K562 (cell line): ENCODE data around the gene PDE11A. TPM values are rescaled to one million over a fixed set of nuclear protein-coding genes. Genes with fewer than 3 reads are reported as not detected.

Source experiments
- GABPB2 ChIP-seq: fragments of 250-450 bp; sonication (Bioruptor Pico); conservative IDR thresholded peaks from 2 replicates; pipeline ENCODE4 v1.5.1; 2021; ENCODE audit warnings: mild to moderate bottlenecking
- HMGXB4 ChIP-seq: sonication (generic); formaldehyde crosslinking; IDR thresholded peaks from 2 replicates; pipeline ENCODE4 v1.8.1; 2023; ENCODE audit warnings: mild to moderate bottlenecking, missing genetic modification reagents
- JUND ChIP-seq, 2 experiments: IDR thresholded peaks; 2 replicates in 1 of 2; 3 replicates in 1 of 2; pipeline ENCODE4 v1.6.1; 2011; ENCODE audit warnings: borderline replicate concordance in 2 of 2, low read depth in 2 of 2, low read length in 2 of 2, improper control_type of control experiment in 1 of 2, missing biosample characterization in 1 of 2, missing genetic modification characterization in 1 of 2, missing genetic modification reagents in 1 of 2
- NEUROD1 ChIP-seq: fragments of 150-350 bp; IDR thresholded peaks from 2 replicates; pipeline ENCODE4 v1.6.1; 2014; ENCODE audit warnings: borderline replicate concordance, low read length, low read depth; ENCODE audit not compliant: partially characterized antibody
- SNAPC5 ChIP-seq: fragments of 250-450 bp; sonication (Bioruptor Pico); IDR thresholded peaks from 2 replicates; pipeline ENCODE4 v1.8.0; 2021; ENCODE audit warnings: moderate library complexity, mild to moderate bottlenecking, inconsistent platforms
- ZBTB49 ChIP-seq: sonication (generic); formaldehyde crosslinking; IDR thresholded peaks from 2 replicates; pipeline ENCODE4 v1.8.0; 2022; ENCODE audit warnings: missing genetic modification reagents, mild to moderate bottlenecking, borderline replicate concordance
- polyA plus RNA-seq, 8 experiments: library from polyadenylated mRNA; depleted of rRNA in 4 of 8; stranded (reverse) in 5 of 8; unstranded in 3 of 8; fragments of >200 nt; fragmentation: Nextera tagmentation in 2 of 8; fragmentation: Illumina TruSeq in 1 of 8; extraction: Ambion mirVana in 2 of 8; extraction: Trizol in 1 of 8; gene quantifications; 2 replicates each; pipeline versions ENCODE4 v1.2.1 to v1.2.3, GENCODE V29; 2011 to 2014; ENCODE audit warnings: inconsistent platforms in 1 of 8, missing spikeins in 1 of 8
- total RNA-seq, 7 experiments: library from RNA; depleted of rRNA in 6 of 7; stranded (reverse); fragments of >200 nt in 6 of 7; fragmentation: Illumina TruSeq in 2 of 7; extraction: Trizol in 2 of 7; gene quantifications; 2 replicates each; pipeline versions ENCODE4 v1.2.1 to v1.2.3, GENCODE V29; 2011 to 2021; ENCODE audit warnings: low replicate concordance in 1 of 7
- TF ChIP-seq, protein P1 (sequence below): fragments of 450-650 bp; IDR thresholded peaks from 2 replicates; pipeline ENCODE4 v1.6.1; 2016; ENCODE audit warnings: mild to moderate bottlenecking, moderate library complexity

Gene PDE11A
- total and polyA plus RNA-seq, 9 of the 15 experiments (the other 6 are each of a cell fraction or from before 2014, with no cell fraction given): 3.2 to 22.1 (median 5.7) TPM

DNA sequence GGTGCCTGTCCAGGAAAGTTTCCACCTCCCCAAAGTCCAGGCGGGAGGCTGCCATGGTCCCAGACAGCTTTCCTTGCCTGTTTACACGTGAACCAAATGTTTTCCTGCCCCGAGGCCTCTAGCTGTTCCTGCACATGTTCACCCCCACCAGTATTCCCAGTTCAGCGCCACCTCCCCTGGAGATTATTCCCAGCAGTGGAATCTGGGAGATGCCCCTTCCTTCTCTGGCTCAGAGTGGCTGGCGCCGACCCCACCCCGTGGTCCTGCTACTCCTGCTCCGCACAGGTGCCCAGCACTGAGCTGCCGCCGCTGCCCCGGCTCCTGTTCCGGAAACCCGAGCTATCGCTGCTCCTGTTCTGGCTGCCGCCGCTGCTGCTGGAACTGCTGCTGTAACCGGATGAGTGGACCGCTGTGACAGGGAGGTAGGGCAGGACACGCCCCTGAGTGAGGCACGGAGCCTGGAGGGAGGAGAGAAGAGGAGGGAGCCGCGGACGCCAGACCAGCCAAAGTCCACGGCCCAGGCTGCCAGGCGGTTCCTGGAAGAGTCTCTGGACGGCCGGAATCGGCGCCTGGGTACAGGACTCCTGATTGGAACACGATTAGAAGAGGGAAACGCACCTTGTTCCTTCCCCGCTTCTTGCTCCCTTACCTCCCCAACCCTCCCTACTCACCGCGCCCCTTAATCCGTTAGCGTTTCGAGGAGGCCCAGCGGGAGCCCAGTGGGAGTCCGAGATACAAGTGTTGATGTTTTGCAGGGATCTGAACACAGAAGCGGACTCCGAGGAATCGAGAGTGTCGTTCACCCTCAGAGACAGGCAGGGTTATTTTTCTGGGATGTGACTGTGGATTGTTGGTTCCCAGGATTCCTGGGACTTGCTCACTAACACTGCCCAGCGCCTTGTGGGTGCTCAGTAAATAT lies at the start of gene PDE11A (continued):
- no peak for TF ChIP-seq HMGXB4 (CRISPR knock-in tag)
- no peak for TF ChIP-seq ZBTB49 (CRISPR knock-in tag)
- TF ChIP-seq JUND (IDR thresholded peaks at IDR 0.05; ENCODE audit: borderline replicate concordance, low read depth, low read length): no peak; the same call in 1 of the 2 replicates
- peak; percentile 63; the same call in 1 of the 3 replicates for TF ChIP-seq JUND (tag; IDR thresholded peaks at IDR 0.05; ENCODE audit: borderline replicate concordance, low read depth, low read length)
- TF ChIP-seq NEUROD1: peak; percentile 64
- TF ChIP-seq GABPB2 (CRISPR knock-in tag): no peak
- no peak for TF ChIP-seq SNAPC5 (CRISPR knock-in tag)
- TF ChIP-seq, protein P1, sequence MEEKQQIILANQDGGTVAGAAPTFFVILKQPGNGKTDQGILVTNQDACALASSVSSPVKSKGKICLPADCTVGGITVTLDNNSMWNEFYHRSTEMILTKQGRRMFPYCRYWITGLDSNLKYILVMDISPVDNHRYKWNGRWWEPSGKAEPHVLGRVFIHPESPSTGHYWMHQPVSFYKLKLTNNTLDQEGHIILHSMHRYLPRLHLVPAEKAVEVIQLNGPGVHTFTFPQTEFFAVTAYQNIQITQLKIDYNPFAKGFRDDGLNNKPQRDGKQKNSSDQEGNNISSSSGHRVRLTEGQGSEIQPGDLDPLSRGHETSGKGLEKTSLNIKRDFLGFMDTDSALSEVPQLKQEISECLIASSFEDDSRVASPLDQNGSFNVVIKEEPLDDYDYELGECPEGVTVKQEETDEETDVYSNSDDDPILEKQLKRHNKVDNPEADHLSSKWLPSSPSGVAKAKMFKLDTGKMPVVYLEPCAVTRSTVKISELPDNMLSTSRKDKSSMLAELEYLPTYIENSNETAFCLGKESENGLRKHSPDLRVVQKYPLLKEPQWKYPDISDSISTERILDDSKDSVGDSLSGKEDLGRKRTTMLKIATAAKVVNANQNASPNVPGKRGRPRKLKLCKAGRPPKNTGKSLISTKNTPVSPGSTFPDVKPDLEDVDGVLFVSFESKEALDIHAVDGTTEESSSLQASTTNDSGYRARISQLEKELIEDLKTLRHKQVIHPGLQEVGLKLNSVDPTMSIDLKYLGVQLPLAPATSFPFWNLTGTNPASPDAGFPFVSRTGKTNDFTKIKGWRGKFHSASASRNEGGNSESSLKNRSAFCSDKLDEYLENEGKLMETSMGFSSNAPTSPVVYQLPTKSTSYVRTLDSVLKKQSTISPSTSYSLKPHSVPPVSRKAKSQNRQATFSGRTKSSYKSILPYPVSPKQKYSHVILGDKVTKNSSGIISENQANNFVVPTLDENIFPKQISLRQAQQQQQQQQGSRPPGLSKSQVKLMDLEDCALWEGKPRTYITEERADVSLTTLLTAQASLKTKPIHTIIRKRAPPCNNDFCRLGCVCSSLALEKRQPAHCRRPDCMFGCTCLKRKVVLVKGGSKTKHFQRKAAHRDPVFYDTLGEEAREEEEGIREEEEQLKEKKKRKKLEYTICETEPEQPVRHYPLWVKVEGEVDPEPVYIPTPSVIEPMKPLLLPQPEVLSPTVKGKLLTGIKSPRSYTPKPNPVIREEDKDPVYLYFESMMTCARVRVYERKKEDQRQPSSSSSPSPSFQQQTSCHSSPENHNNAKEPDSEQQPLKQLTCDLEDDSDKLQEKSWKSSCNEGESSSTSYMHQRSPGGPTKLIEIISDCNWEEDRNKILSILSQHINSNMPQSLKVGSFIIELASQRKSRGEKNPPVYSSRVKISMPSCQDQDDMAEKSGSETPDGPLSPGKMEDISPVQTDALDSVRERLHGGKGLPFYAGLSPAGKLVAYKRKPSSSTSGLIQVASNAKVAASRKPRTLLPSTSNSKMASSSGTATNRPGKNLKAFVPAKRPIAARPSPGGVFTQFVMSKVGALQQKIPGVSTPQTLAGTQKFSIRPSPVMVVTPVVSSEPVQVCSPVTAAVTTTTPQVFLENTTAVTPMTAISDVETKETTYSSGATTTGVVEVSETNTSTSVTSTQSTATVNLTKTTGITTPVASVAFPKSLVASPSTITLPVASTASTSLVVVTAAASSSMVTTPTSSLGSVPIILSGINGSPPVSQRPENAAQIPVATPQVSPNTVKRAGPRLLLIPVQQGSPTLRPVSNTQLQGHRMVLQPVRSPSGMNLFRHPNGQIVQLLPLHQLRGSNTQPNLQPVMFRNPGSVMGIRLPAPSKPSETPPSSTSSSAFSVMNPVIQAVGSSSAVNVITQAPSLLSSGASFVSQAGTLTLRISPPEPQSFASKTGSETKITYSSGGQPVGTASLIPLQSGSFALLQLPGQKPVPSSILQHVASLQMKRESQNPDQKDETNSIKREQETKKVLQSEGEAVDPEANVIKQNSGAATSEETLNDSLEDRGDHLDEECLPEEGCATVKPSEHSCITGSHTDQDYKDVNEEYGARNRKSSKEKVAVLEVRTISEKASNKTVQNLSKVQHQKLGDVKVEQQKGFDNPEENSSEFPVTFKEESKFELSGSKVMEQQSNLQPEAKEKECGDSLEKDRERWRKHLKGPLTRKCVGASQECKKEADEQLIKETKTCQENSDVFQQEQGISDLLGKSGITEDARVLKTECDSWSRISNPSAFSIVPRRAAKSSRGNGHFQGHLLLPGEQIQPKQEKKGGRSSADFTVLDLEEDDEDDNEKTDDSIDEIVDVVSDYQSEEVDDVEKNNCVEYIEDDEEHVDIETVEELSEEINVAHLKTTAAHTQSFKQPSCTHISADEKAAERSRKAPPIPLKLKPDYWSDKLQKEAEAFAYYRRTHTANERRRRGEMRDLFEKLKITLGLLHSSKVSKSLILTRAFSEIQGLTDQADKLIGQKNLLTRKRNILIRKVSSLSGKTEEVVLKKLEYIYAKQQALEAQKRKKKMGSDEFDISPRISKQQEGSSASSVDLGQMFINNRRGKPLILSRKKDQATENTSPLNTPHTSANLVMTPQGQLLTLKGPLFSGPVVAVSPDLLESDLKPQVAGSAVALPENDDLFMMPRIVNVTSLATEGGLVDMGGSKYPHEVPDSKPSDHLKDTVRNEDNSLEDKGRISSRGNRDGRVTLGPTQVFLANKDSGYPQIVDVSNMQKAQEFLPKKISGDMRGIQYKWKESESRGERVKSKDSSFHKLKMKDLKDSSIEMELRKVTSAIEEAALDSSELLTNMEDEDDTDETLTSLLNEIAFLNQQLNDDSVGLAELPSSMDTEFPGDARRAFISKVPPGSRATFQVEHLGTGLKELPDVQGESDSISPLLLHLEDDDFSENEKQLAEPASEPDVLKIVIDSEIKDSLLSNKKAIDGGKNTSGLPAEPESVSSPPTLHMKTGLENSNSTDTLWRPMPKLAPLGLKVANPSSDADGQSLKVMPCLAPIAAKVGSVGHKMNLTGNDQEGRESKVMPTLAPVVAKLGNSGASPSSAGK: peak; percentile 72
